ENCODE data around the gene STAG3. TPM values are rescaled to one million over a fixed set of nuclear protein-coding genes. Genes with fewer than 3 reads are reported as not detected.

Gene STAG3
- total and polyA plus RNA-seq, 9 of the 15 experiments (the other 6 are each of a cell fraction or from before 2014, with no cell fraction given), result 0.54 to 2.5 (median 1.7) TPM

DNA sequence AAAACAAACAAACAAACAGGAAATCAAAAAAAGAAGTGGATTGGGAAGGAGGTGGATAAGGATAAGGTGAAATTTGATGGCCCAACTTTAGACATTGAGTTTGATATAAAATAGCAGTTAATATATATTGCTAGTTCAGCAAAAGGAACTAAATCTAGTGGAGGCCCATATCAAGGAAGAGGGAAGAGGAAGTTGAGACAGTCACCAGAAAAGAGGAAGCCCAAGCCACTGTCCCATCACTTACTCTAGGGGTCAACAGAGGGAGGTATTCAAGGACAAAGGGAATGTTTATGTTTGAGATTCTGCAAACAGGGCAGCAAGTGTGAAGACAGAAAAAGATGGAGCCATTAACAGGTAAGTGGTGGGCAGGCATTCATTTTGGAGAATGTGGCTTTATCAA, 25.3 kb upstream of the STAG3 start (continued):
- TF ChIP-seq FOSL1 (tag; conservative IDR thresholded peaks at IDR 0.05) (0 out of 2 replicates have a peak, but pooled peaks have one; percentile 18), MTA1 (IDR thresholded peaks at IDR 0.05; ENCODE audit: borderline replicate concordance) (peak; percentile 68; the same call in 1 of the 2 replicates), MAFF (IDR thresholded peaks at IDR 0.05; ENCODE audit: low read length) (peak; percentile 83), NR2C1 (IDR thresholded peaks at IDR 0.05) (peak; percentile 65), NR2C1 (tag; IDR thresholded peaks at IDR 0.05) (no peak), SMARCA4 (IDR thresholded peaks at IDR 0.05) (peak; percentile 51; the same call in 1 of the 2 replicates), MAFG (tag; conservative IDR thresholded peaks at IDR 0.05) (peak; percentile 83), SMARCE1 (IDR thresholded peaks at IDR 0.05) (peak; percentile 77; the same call in 1 of the 2 replicates), SUPT5H (IDR thresholded peaks at IDR 0.05) (peak; percentile 17; the same call in 1 of the 2 replicates), ELF1 (tag; IDR thresholded peaks at IDR 0.05) (peak; percentile 64; the same call in 1 of the 2 replicates), PTTG1 (tag; IDR thresholded peaks at IDR 0.05; ENCODE audit: low read depth) (no peak), SRF (CRISPR knock-in tag; IDR thresholded peaks at IDR 0.05) (peak in 1 of 2 experiments; percentile 83; a peak in 1 of 4 replicates), ZBTB40 (IDR thresholded peaks at IDR 0.05) (peak; percentile 63; the same call in 1 of the 2 replicates), ZBTB40 (CRISPR knock-in tag; IDR thresholded peaks at IDR 0.05) (no peak), SMC3 (conservative IDR thresholded peaks at IDR 0.05; ENCODE audit: insufficient read depth, low read depth, low read length) (no peak)
- TF ChIP-seq, protein P1, sequence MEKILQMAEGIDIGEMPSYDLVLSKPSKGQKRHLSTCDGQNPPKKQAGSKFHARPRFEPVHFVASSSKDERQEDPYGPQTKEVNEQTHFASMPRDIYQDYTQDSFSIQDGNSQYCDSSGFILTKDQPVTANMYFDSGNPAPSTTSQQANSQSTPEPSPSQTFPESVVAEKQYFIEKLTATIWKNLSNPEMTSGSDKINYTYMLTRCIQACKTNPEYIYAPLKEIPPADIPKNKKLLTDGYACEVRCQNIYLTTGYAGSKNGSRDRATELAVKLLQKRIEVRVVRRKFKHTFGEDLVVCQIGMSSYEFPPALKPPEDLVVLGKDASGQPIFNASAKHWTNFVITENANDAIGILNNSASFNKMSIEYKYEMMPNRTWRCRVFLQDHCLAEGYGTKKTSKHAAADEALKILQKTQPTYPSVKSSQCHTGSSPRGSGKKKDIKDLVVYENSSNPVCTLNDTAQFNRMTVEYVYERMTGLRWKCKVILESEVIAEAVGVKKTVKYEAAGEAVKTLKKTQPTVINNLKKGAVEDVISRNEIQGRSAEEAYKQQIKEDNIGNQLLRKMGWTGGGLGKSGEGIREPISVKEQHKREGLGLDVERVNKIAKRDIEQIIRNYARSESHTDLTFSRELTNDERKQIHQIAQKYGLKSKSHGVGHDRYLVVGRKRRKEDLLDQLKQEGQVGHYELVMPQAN (IDR thresholded peaks at IDR 0.05; ENCODE audit: borderline replicate concordance), result 0 out of 2 replicates have a peak, but pooled peaks have one; percentile 5

Measured in K562 (cell line).